Transverse colon (tissue), 4 donors: ENCODE results near the gene ACP3. TPM values are rescaled to one million over a fixed set of nuclear protein-coding genes. Genes with fewer than 3 reads are reported as not detected.

ENCODE experiments used
- DNase-seq: peaks from one replicate; pipeline ENCODE4 v3.0.0-alpha.2; 2019
- H3K27ac ChIP-seq, 4 donors: fragments of 200-600 bp; sonication (generic); 2 replicates each; pipeline ENCODE4 v1.5.1; 2016 to 2018; ENCODE audit warnings: inconsistent platforms in 4 of 4
- H3K27me3 ChIP-seq: fragments of 200-600 bp; sonication (generic); 2 replicates; pipeline ENCODE4 v1.5.1; 2017; ENCODE audit warnings: inconsistent platforms
- H3K36me3 ChIP-seq, 4 donors: fragments of 200-600 bp; sonication (generic); 2 replicates each; pipeline ENCODE4 v1.5.1; 2017 to 2019; ENCODE audit warnings: inconsistent platforms in 4 of 4
- H3K4me1 ChIP-seq, 4 donors: fragments of 200-600 bp; sonication (generic); 2 replicates each; pipeline ENCODE4 v1.5.1; 2017 to 2020; ENCODE audit warnings: inconsistent platforms in 4 of 4
- H3K4me3 ChIP-seq, 4 donors: fragments of 200-600 bp; sonication (generic); 1 replicate in 1 of 4; 2 replicates in 3 of 4; pipeline versions ENCODE4 v1.5.1 to v1.6.1; 2017 to 2019; ENCODE audit warnings: inconsistent platforms in 4 of 4
- H3K9me3 ChIP-seq, 2 donors: fragments of 200-600 bp; sonication (generic); 2 replicates each; pipeline ENCODE4 v1.5.1; 2017 to 2019; ENCODE audit warnings: inconsistent platforms in 2 of 2
- CTCF ChIP-seq, 5 experiments: fragments of 200-600 bp in 3 of 5; fragments of 450-650 bp in 2 of 5; sonication (generic) in 3 of 5; IDR thresholded peaks; 1 replicate in 2 of 5; 2 replicates in 3 of 5; pipeline ENCODE4 v1.5.1; 2016 to 2017; ENCODE audit warnings: antibody characterized with exemption in 5 of 5, inconsistent platforms in 3 of 5, mild to moderate bottlenecking in 2 of 5, moderate library complexity in 1 of 5
- EP300 ChIP-seq: sonication (generic); formaldehyde crosslinking; IDR thresholded peaks from one replicate; pipeline ENCODE4 v1.6.1; 2017; ENCODE audit warnings: antibody characterized with exemption, low read depth
- POLR2A ChIP-seq: fragments of 450-650 bp; IDR thresholded peaks from one replicate; pipeline ENCODE4 v1.6.1; 2016; ENCODE audit warnings: antibody characterized with exemption, mild to moderate bottlenecking, moderate library complexity
- POLR2AphosphoS5 ChIP-seq, 3 donors: sonication (generic); formaldehyde crosslinking; IDR thresholded peaks; one replicate each; pipeline ENCODE4 v1.6.1; 2016; ENCODE audit warnings: antibody characterized with exemption in 3 of 3
- WGBS, 2 donors: methylation state at CpG; one replicate each; pipeline ENCODE4 v1.1.5; 2018; ENCODE audit warnings: low coverage in 1 of 2; 5-methylcytosine and 5-hydroxymethylcytosine counted together
- in situ Hi-C, 4 donors: fragments of 200-750 bp; cut with MboI; loops; one replicate each; pipeline versions ENCODE4 v1.15.0 to v1.15.1; 2017; ENCODE audit warnings: low sequenced_read_pairs in 3 of 4, low pct_ligation_motif_present in 1 of 4, low pct_unique_long_range_greater_than_20kb in 1 of 4
- intact Hi-C: fragments of 100-400 bp; cut with DNase I; formaldehyde crosslinking; loops from one replicate; pipeline ENCODE4 v1.15.1; 2023; ENCODE audit warnings: low total_unique reads
- total RNA-seq, 4 donors: library from RNA; depleted of rRNA; stranded (reverse); fragments of >200 nt; gene quantifications; one replicate each; pipeline ENCODE4 v1.1.0, GENCODE V29; 2016

Gene ACP3
- 10 to 100 TPM in 1 of 4 donors, 1 to 10 TPM in 3; 3.4 to 22.7 (median 7.6) TPM for total RNA-seq

- TF ChIP-seq POLR2A (peak; percentile 15), CTCF (IDR thresholded peaks at IDR 0.05) (no peak), POLR2AphosphoS5 (IDR thresholded peaks at IDR 0.05) (peak in 1 of 3 donors; percentile 26)
- 10 to 11% methylated on average over 5 to 6 of the region's 6 CpGs for WGBS, 2 donors
- intact Hi-C loops = no loop called here
- H3K4me1 ChIP-seq = peaks cover 0 to 24% (median 7%) of the 10 kb centered on the region in 4 donors
- H3K27ac ChIP-seq = peak within 1 kb of the TSS; percentile 68 to 83 (median 76)
- peak within 1 kb of the TSS in 3 of 4 donors; percentile 10 to 32 (median 11) for H3K4me3 ChIP-seq
- in situ Hi-C loops = no loop called here
- H3K36me3 ChIP-seq = no peaks in the 10 kb centered on the region
- H3K27me3 ChIP-seq = no peaks in the 10 kb centered on the region
- H3K9me3 ChIP-seq = no peaks in the 10 kb centered on the region
- peak; percentile 15 for DNase-seq
Observed at GRCh38 chr3:132317229-132317948, at the start of gene ACP3. TSS of gene ACP3 (plus strand) at chr3:132317407. CDS start at chr3:132317457, 50 bp downstream.

GRCh38 chr3:132268956-132269355 is 48.3 kb upstream of the ACP3 start:
- Histone ChIP-seq H3K27me3 (no peaks in the 10 kb centered on the region), H3K36me3 (no peaks in the 10 kb centered on the region), H3K9me3 (no peaks in the 10 kb centered on the region), H3K27ac (no peak overlapping the region), H3K4me1 (no peaks in the 10 kb centered on the region), H3K4me3 (no peak overlapping the region)
- WGBS, 2 donors = 78% methylated on average over 2 of the region's 2 CpGs; no CpG with 5 or more reads in 1 of the 2 donors
- in situ Hi-C loops = no loop called here
- no peak for DNase-seq
- TF ChIP-seq CTCF (IDR thresholded peaks at IDR 0.05) (peak in 1 of 5 experiments; percentile 16), POLR2A (no peak), EP300 (no peak), POLR2AphosphoS5 (IDR thresholded peaks at IDR 0.05) (no peak)
- intact Hi-C loops = no loop called here

- in situ Hi-C loops (no loop called here), intact Hi-C loops (no loop called here)
- Histone ChIP-seq H3K9me3 (peaks cover 5 to 6% of the 10 kb centered on the region in 2 donors), H3K36me3 (no peaks in the 10 kb centered on the region), H3K4me1 (no peaks in the 10 kb centered on the region), H3K4me3 (no peak overlapping the region), H3K27ac (no peak overlapping the region), H3K27me3 (no peaks in the 10 kb centered on the region)
- no peak for DNase-seq
- 27 to 45% methylated on average over 6 of the region's 6 CpGs for WGBS, 2 donors
- TF ChIP-seq POLR2A (no peak), CTCF (IDR thresholded peaks at IDR 0.05) (no peak), POLR2AphosphoS5 (IDR thresholded peaks at IDR 0.05) (no peak), EP300 (no peak)
Observed at GRCh38 chr3:132273036-132273435, 44.2 kb upstream of the ACP3 start.

- no peak for TF ChIP-seq POLR2AphosphoS5 (IDR thresholded peaks at IDR 0.05)
- TF ChIP-seq EP300 = no peak
- TF ChIP-seq CTCF (IDR thresholded peaks at IDR 0.05) = no peak
- in situ Hi-C loops = no loop called here
- Histone ChIP-seq H3K4me1 (no peaks in the 10 kb centered on the region), H3K36me3 (no peaks in the 10 kb centered on the region), H3K27ac (no peak overlapping the region), H3K9me3 (peaks cover 6 to 8% of the 10 kb centered on the region in 2 donors), H3K4me3 (no peak overlapping the region), H3K27me3 (no peaks in the 10 kb centered on the region)
- intact Hi-C loops = no loop called here
- DNase-seq = no peak
- 79 to 89% methylated on average over 3 to 5 of the region's 5 CpGs for WGBS, 2 donors
Observed at GRCh38 chr3:132276228-132276906, 40.8 kb upstream of the ACP3 start.
